ENCODE data around the gene CELF3.

- TF ChIP-seq CTCF (conservative IDR thresholded peaks at IDR 0.05) (no peak), EZH2 (IDR thresholded peaks at IDR 0.05; ENCODE audit: low read depth) (no peak)
Observed at GRCh38 chr1:151741516-151741915, 24.9 kb upstream of the CELF3 start.

All from PC-9 (cell line).